Measurements from ENCODE around the gene STAT3. TPM values are rescaled to one million over a fixed set of nuclear protein-coding genes. Genes with fewer than 3 reads are reported as not detected.

STAT3 gene
- total and polyA plus RNA-seq, 9 of the 15 experiments (the other 6 are each of a cell fraction or from before 2014, with no cell fraction given): 90.0 to 179 (median 114) TPM

GRCh38 chr17:42312285-42313130, 75.7 kb downstream of the STAT3 start (continued):
- TF ChIP-seq ZNF280A (IDR thresholded peaks at IDR 0.05; ENCODE audit: low read depth, partially characterized antibody) (no peak), ZNF609 (CRISPR knock-in tag; IDR thresholded peaks at IDR 0.05; ENCODE audit: borderline replicate concordance) (no peak), NCOA2 (IDR thresholded peaks at IDR 0.05; ENCODE audit: partially characterized antibody in 2 of 2) (peak in 1 of 2 experiments; percentile 89), GABPB2 (CRISPR knock-in tag; conservative IDR thresholded peaks at IDR 0.05) (no peak), MYNN (IDR thresholded peaks at IDR 0.05) (peak; percentile 94), MYNN (CRISPR knock-in tag; IDR thresholded peaks at IDR 0.05) (no peak), HNRNPLL (IDR thresholded peaks at IDR 0.05; ENCODE audit: low read depth, low read length, poor library complexity, severe bottlenecking) (no peak), PHF20 (IDR thresholded peaks at IDR 0.05; ENCODE audit: partially characterized antibody) (no peak), CCAR2 (IDR thresholded peaks at IDR 0.05; ENCODE audit: low read depth, low read length) (no peak), ELF1 (tag; IDR thresholded peaks at IDR 0.05) (no peak), HDAC8 (tag; IDR thresholded peaks at IDR 0.05) (0 out of 2 replicates have a peak, but pooled peaks have one; percentile 38), IRF9 (tag; IDR thresholded peaks at IDR 0.05) (no peak), CREB5 (CRISPR knock-in tag; IDR thresholded peaks at IDR 0.05) (no peak), ILK (tag; IDR thresholded peaks at IDR 0.05; ENCODE audit: borderline replicate concordance, low read depth) (no peak), SRSF1 (IDR thresholded peaks at IDR 0.05; ENCODE audit: low read depth, low read length) (no peak)
